Measurements from ENCODE around the gene SH2D1B.

- no peak for TF ChIP-seq EZH2 (IDR thresholded peaks at IDR 0.05; ENCODE audit: borderline replicate concordance, insufficient read depth, low read depth, low read length, poor library complexity, severe bottlenecking)
- TF ChIP-seq CTCF (IDR thresholded peaks at IDR 0.05): no peak
These were observed 5.7 kb upstream of the SH2D1B start for GRCh38 chr1:162417650-162418049.

Measured in B cell (primary cell).